Measurements from ENCODE around the gene NDUFS7.

Gene NDUFS7

DNA sequence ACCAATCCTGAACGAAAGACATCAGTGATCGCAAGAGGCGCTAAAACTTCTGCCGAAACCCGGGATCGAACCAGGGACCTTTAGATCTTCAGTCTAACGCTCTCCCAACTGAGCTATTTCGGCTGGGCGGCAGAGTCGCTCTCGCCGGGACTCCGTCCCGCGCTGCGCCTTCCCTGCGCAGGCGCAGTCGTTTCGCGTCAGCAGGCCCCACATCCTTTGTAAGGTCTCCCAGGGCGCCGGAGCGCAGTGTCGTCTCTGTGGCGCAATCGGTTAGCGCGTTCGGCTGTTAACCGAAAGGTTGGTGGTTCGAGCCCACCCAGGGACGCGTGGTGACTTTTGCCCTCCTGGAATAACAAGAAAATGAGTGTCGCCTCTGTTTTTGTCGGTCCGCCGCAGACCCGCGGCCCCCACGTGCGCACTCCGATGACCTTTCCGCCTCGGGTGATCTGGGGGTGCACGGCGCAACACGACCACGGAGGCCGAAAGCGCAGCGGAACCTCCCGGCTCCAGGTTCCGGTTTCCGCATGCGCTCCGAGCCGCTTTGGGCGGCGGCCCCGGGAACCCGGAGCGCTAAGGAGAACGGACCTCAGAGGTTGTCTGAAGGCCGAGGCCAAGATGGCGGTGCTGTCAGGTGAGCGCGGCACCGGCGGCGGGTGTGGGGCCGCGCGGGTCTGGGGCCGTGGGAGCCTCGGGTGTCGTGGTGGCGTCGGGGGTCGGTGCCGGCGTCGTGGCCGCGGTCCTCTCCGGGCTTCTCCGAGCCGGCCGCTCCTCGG, at the start of gene NDUFS7:
Gene NDUFS7 (plus strand): TSS at position 596 of the 773 bp plus-strand sequence. CDS start 20 bp downstream, at position 616.
- Histone ChIP-seq H3K36me3 (ENCODE audit: control insufficient read depth, insufficient read depth, low read length) (no peaks in the 10 kb centered on the region; the same call in 1 of the 2 replicates), H3K27me3 (ENCODE audit: control insufficient read depth, insufficient read depth, low read length) (no peaks in the 10 kb centered on the region), H3K9me3 (ENCODE audit: control insufficient read depth, insufficient read depth, low read length) (no peaks in the 10 kb centered on the region), H3K4me3 (ENCODE audit: low read depth, low read length) (peak within 1 kb of the TSS; percentile 82), H3K27ac (ENCODE audit: low read depth, low read length) (peak within 1 kb of the TSS; percentile 88), H3K4me1 (ENCODE audit: control insufficient read depth, insufficient read depth, low read length) (peaks cover 9% of the 10 kb centered on the region; the same call in 1 of the 2 replicates), H3K9ac (ENCODE audit: low read depth, low read length) (peak within 1 kb of the TSS; percentile 83)

DNA sequence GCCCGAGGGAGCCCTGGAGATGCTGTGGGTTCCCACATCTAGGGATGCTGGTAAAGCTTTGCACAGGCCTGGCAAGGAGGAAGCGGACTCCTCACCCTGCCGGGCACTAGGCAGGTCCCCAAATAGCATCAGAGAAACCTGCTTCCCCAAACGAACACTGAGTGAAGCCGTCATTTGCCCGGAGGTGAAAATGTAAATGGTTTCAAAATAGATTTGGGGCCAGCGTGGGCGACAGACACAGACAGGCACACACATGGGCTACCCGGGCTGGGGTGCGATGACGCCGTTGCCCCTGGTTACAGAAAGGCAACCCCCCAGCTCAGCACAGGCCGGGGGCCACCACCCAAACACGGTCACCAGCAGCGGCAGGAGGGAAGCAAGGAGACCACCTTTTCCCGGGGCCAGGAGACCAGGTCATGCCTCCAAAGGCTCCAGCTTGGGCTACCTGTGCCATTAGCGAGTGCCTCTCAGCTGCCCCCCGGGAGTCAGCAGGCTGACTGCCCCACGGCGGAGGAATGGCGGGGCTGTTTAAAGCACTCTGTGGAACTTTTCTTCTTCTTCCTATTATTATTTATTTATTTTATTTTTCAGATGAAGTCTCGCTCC, 47.5 kb upstream of the NDUFS7 start:
- H3K27ac ChIP-seq (ENCODE audit: low read depth, low read length): no peak overlapping the region
- H3K4me1 ChIP-seq (ENCODE audit: control insufficient read depth, insufficient read depth, low read length): no peaks in the 10 kb centered on the region
- no peak overlapping the region for H3K4me3 ChIP-seq (ENCODE audit: low read depth, low read length)
- H3K27me3 ChIP-seq (ENCODE audit: control insufficient read depth, insufficient read depth, low read length): no peaks in the 10 kb centered on the region
- H3K9me3 ChIP-seq (ENCODE audit: control insufficient read depth, insufficient read depth, low read length): no peaks in the 10 kb centered on the region
- no peak overlapping the region for H3K9ac ChIP-seq (ENCODE audit: low read depth, low read length)
- H3K36me3 ChIP-seq (ENCODE audit: control insufficient read depth, insufficient read depth, low read length): no peaks in the 10 kb centered on the region

GRCh38 chr19:1340681-1341469, 42.8 kb upstream of the NDUFS7 start:
- no peaks in the 10 kb centered on the region for H3K9me3 ChIP-seq (ENCODE audit: control insufficient read depth, insufficient read depth, low read length)
- no peak overlapping the region for H3K4me3 ChIP-seq (ENCODE audit: low read depth, low read length)
- no peaks in the 10 kb centered on the region for H3K27me3 ChIP-seq (ENCODE audit: control insufficient read depth, insufficient read depth, low read length)
- H3K9ac ChIP-seq (ENCODE audit: low read depth, low read length): no peak overlapping the region
- no peaks in the 10 kb centered on the region for H3K4me1 ChIP-seq (ENCODE audit: control insufficient read depth, insufficient read depth, low read length)
- H3K27ac ChIP-seq (ENCODE audit: low read depth, low read length): no peak overlapping the region
- no peaks in the 10 kb centered on the region for H3K36me3 ChIP-seq (ENCODE audit: control insufficient read depth, insufficient read depth, low read length)

GRCh38 chr19:1343041-1343440, 40.7 kb upstream of the NDUFS7 start:
- no peaks in the 10 kb centered on the region for H3K36me3 ChIP-seq (ENCODE audit: control insufficient read depth, insufficient read depth, low read length)
- no peak overlapping the region for H3K27ac ChIP-seq (ENCODE audit: low read depth, low read length)
- no peaks in the 10 kb centered on the region for H3K4me1 ChIP-seq (ENCODE audit: control insufficient read depth, insufficient read depth, low read length)
- no peaks in the 10 kb centered on the region for H3K27me3 ChIP-seq (ENCODE audit: control insufficient read depth, insufficient read depth, low read length)
- H3K9ac ChIP-seq (ENCODE audit: low read depth, low read length): no peak overlapping the region
- no peak overlapping the region for H3K4me3 ChIP-seq (ENCODE audit: low read depth, low read length)
- no peaks in the 10 kb centered on the region for H3K9me3 ChIP-seq (ENCODE audit: control insufficient read depth, insufficient read depth, low read length)

DNA sequence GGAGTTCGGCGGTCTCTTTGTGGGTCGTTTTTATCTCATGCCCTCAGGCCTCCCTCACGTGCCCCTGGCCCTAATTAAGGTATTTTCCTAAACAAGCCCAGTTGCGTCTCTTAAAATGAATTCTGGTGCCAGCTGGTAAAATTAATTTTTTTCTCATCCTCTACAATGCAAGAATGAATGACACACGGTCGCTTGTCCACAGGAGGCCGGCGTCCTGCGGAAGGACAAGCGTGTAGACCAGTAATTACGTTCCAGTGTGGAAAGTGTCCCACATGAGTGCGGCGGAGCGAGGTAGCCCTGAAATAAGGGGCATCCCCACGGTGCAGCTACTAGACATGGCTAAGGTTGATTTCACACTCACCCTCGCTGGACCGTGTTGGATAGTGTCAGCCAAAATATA, 34.5 kb upstream of the NDUFS7 start:
- Histone ChIP-seq H3K9ac (ENCODE audit: low read depth, low read length) (no peak overlapping the region), H3K4me1 (ENCODE audit: control insufficient read depth, insufficient read depth, low read length) (no peaks in the 10 kb centered on the region), H3K27ac (ENCODE audit: low read depth, low read length) (no peak overlapping the region), H3K9me3 (ENCODE audit: control insufficient read depth, insufficient read depth, low read length) (no peaks in the 10 kb centered on the region), H3K4me3 (ENCODE audit: low read depth, low read length) (no peak overlapping the region), H3K27me3 (ENCODE audit: control insufficient read depth, insufficient read depth, low read length) (no peaks in the 10 kb centered on the region), H3K36me3 (ENCODE audit: control insufficient read depth, insufficient read depth, low read length) (no peaks in the 10 kb centered on the region)

DNA sequence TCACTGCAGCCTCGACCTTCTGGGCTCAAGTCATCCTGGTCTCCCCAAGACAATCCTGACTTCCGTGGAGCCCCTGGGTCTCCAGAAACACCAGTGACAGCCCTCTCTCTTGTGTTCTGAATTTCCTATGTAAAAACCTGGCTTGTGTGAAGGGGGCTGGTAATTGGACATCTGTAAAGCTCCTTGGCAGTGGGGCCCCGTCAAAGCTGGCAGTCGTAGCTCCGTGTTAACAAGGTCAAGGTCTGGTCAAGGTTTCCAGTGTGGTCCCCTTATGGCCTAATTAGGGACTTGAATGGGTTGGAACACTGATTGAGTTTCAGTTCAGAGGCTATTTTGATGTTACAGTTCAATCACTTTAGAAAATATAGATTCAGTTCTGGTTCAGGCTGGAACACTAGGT, 32.8 kb upstream of the NDUFS7 start:
- H3K36me3 ChIP-seq (ENCODE audit: control insufficient read depth, insufficient read depth, low read length): no peaks in the 10 kb centered on the region
- H3K27ac ChIP-seq (ENCODE audit: low read depth, low read length): no peak overlapping the region
- H3K4me3 ChIP-seq (ENCODE audit: low read depth, low read length): no peak overlapping the region

GRCh38 chr19:1351381-1351851, 32.3 kb upstream of the NDUFS7 start:
- peaks cover 10% of the 10 kb centered on the region for H3K4me1 ChIP-seq (ENCODE audit: control insufficient read depth, insufficient read depth, low read length)
- H3K9ac ChIP-seq (ENCODE audit: low read depth, low read length): no peak overlapping the region
- no peak overlapping the region for H3K4me3 ChIP-seq (ENCODE audit: low read depth, low read length)
- H3K27me3 ChIP-seq (ENCODE audit: control insufficient read depth, insufficient read depth, low read length): no peaks in the 10 kb centered on the region
- H3K9me3 ChIP-seq (ENCODE audit: control insufficient read depth, insufficient read depth, low read length): no peaks in the 10 kb centered on the region
- no peak overlapping the region for H3K27ac ChIP-seq (ENCODE audit: low read depth, low read length)
- peaks cover 1% of the 10 kb centered on the region for H3K36me3 ChIP-seq (ENCODE audit: control insufficient read depth, insufficient read depth, low read length)

More for the DNA sequence above, 32.8 kb upstream of the NDUFS7 start:
- Histone ChIP-seq H3K9ac (ENCODE audit: low read depth, low read length) (no peak overlapping the region), H3K4me1 (ENCODE audit: control insufficient read depth, insufficient read depth, low read length) (peaks cover 4% of the 10 kb centered on the region), H3K27me3 (ENCODE audit: control insufficient read depth, insufficient read depth, low read length) (no peaks in the 10 kb centered on the region), H3K9me3 (ENCODE audit: control insufficient read depth, insufficient read depth, low read length) (no peaks in the 10 kb centered on the region)

DNA sequence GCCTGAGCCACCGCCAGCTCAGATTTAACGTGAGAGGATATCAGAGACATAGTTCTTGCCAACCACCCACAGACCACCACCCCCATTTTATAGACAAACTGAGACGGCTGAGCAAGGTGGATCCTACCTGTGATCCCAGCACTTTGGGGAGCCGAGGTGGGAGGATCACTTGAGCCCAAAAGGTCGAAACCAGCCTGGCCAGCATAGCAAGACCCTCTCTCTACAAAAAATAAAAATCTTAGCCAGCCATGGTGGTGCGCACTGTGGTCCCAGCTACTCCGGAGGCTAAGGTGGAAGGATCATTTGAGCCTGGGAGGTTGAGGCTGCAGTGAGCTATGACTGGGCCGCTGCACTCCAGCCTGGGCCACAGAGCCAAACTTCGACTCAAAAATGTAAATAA, 30.6 kb upstream of the NDUFS7 start:
- no peaks in the 10 kb centered on the region for H3K9me3 ChIP-seq (ENCODE audit: control insufficient read depth, insufficient read depth, low read length)
- no peaks in the 10 kb centered on the region for H3K27me3 ChIP-seq (ENCODE audit: control insufficient read depth, insufficient read depth, low read length)
- H3K4me1 ChIP-seq (ENCODE audit: control insufficient read depth, insufficient read depth, low read length): peaks cover 27% of the 10 kb centered on the region
- peaks cover 9% of the 10 kb centered on the region for H3K36me3 ChIP-seq (ENCODE audit: control insufficient read depth, insufficient read depth, low read length)
- H3K9ac ChIP-seq (ENCODE audit: low read depth, low read length): no peak overlapping the region
- no peak overlapping the region for H3K4me3 ChIP-seq (ENCODE audit: low read depth, low read length)
- H3K27ac ChIP-seq (ENCODE audit: low read depth, low read length): no peak overlapping the region

- no peaks in the 10 kb centered on the region for H3K9me3 ChIP-seq (ENCODE audit: control insufficient read depth, insufficient read depth, low read length)
- H3K4me1 ChIP-seq (ENCODE audit: control insufficient read depth, insufficient read depth, low read length): peaks cover 45% of the 10 kb centered on the region
- peak overlapping the region; percentile 76 for H3K4me3 ChIP-seq (ENCODE audit: low read depth, low read length)
Observed at GRCh38 chr19:1354970-1355567, 28.6 kb upstream of the NDUFS7 start.

GRCh38 chr19:1355568-1356507, 27.9 kb upstream of the NDUFS7 start:
- Histone ChIP-seq H3K27ac (ENCODE audit: low read depth, low read length) (peak overlapping the region; percentile 42), H3K9me3 (ENCODE audit: control insufficient read depth, insufficient read depth, low read length) (no peaks in the 10 kb centered on the region), H3K36me3 (ENCODE audit: control insufficient read depth, insufficient read depth, low read length) (peaks cover 35% of the 10 kb centered on the region), H3K4me3 (ENCODE audit: low read depth, low read length) (peak overlapping the region; percentile 76), H3K27me3 (ENCODE audit: control insufficient read depth, insufficient read depth, low read length) (no peaks in the 10 kb centered on the region), H3K9ac (ENCODE audit: low read depth, low read length) (no peak overlapping the region), H3K4me1 (ENCODE audit: control insufficient read depth, insufficient read depth, low read length) (peaks cover 51% of the 10 kb centered on the region)

More at GRCh38 chr19:1354970-1355567, 28.6 kb upstream of the NDUFS7 start:
- peak overlapping the region; percentile 72 for H3K27ac ChIP-seq (ENCODE audit: low read depth, low read length)
- H3K36me3 ChIP-seq (ENCODE audit: control insufficient read depth, insufficient read depth, low read length): peaks cover 28% of the 10 kb centered on the region
- no peak overlapping the region for H3K9ac ChIP-seq (ENCODE audit: low read depth, low read length)
- no peaks in the 10 kb centered on the region for H3K27me3 ChIP-seq (ENCODE audit: control insufficient read depth, insufficient read depth, low read length)

Data from HUES48 (cell line).